Endothelial cell of umbilical vein (primary cell): Measurements from ENCODE around the gene PURB. TPM values are rescaled to one million over a fixed set of nuclear protein-coding genes. Genes with fewer than 3 reads are reported as not detected.

Experiments
- BruUV-seq: library from RNA; stranded (reverse); fragments of 400-500 nt; replicated peaks from 2 replicates; lab custom pipeline; 2021; lab: Mats Ljungman, UMichigan
- CTCF ChIA-PET: fragments of 300-600, 350-600 bp; sonication (Branson Sonifier 250); formaldehyde crosslinking; loops from one replicate; lab custom pipeline; 2021; ENCODE audit warnings: antibody characterized with exemption, inconsistent platforms; lab: Charles Lee
- POLR2A ChIA-PET: fragments of 300-600, 350-600 bp; sonication (Branson Sonifier 250); formaldehyde crosslinking; loops from one replicate; lab custom pipeline; 2021; ENCODE audit warnings: antibody characterized with exemption, inconsistent platforms; lab: Charles Lee
- DNase-seq: peaks from one replicate; pipeline ENCODE4 v3.0.0-alpha.2; 2011; ENCODE audit warnings: low read depth, low spot score
- FAIRE-seq: peaks from 2 replicates; lab custom pipeline; 2011; peaks lifted over from hg19 to GRCh38; lab: Jason Lieb, UNC
- H2AFZ ChIP-seq: 2 replicates; pipeline ENCODE4 v1.6.0; 2012; ENCODE audit warnings: low read depth, low read length, control low read depth, inconsistent platforms
- H3K27ac ChIP-seq: 2 replicates; pipeline ENCODE4 v1.5.1; 2011; ENCODE audit warnings: low read depth, mild to moderate bottlenecking, control low read depth, low read length, moderate library complexity; ENCODE audit not compliant: insufficient read depth
- H3K27me3 ChIP-seq, 2 experiments: 2 replicates each; pipeline versions ENCODE4 v1.6.0 to v1.6.1; 2011; ENCODE audit warnings: low read length in 2 of 2, mixed read lengths in 1 of 2; ENCODE audit not compliant: control insufficient read depth in 2 of 2, insufficient read depth in 2 of 2
- H3K36me3 ChIP-seq, 2 experiments: 2 replicates in 1 of 2; 3 replicates in 1 of 2; pipeline ENCODE4 v1.5.1; 2011; ENCODE audit warnings: low read length in 2 of 2, mild to moderate bottlenecking in 1 of 2, moderate library complexity in 1 of 2; ENCODE audit not compliant: control insufficient read depth in 2 of 2, insufficient read depth in 2 of 2; ENCODE audit errors: extremely low read depth in 1 of 2
- H3K4me1 ChIP-seq: 3 replicates; pipeline ENCODE4 v1.5.1; 2011; ENCODE audit warnings: mild to moderate bottlenecking, low read length; ENCODE audit not compliant: control insufficient read depth, insufficient read depth; ENCODE audit errors: extremely low read depth
- H3K4me2 ChIP-seq: 2 replicates; pipeline ENCODE4 v1.6.1; 2011; ENCODE audit warnings: low read length, control low read depth, mixed read lengths; ENCODE audit not compliant: insufficient read depth
- H3K4me3 ChIP-seq, 3 experiments: fragments of 200-600 bp in 1 of 3; sonication (generic), shearing (Covaris generic) in 1 of 3; replicated peaks in 1 of 3; 2 replicates each; pipeline ENCODE4 v1.5.1; 2011 to 2016; ENCODE audit warnings: control low read depth in 3 of 3, low read length in 3 of 3, mild to moderate bottlenecking in 2 of 3, inconsistent platforms in 1 of 3, low read depth in 1 of 3, moderate library complexity in 1 of 3; ENCODE audit not compliant: insufficient read depth in 1 of 3
- H3K79me2 ChIP-seq: 2 replicates; pipeline ENCODE4 v1.6.0; 2012; ENCODE audit warnings: low read length, inconsistent platforms; ENCODE audit not compliant: control insufficient read depth, insufficient read depth
- H3K9ac ChIP-seq: replicated peaks from 2 replicates; pipeline ENCODE3; 2011; ENCODE audit warnings: low read length, control low read depth; ENCODE audit not compliant: insufficient read depth; ENCODE audit errors: extremely low read depth
- H3K9me1 ChIP-seq: replicated peaks from 3 replicates; pipeline ENCODE4 v1.6.0; 2011; ENCODE audit warnings: mild to moderate bottlenecking, low read length; ENCODE audit not compliant: control insufficient read depth, insufficient read depth; ENCODE audit errors: extremely low read depth
- H3K9me3 ChIP-seq: replicated peaks from 2 replicates; pipeline ENCODE4 v1.5.1; 2012; ENCODE audit warnings: low read length, inconsistent platforms; ENCODE audit not compliant: control insufficient read depth, insufficient read depth
- H4K20me1 ChIP-seq: replicated peaks from 2 replicates; pipeline ENCODE3; 2011; ENCODE audit warnings: mild to moderate bottlenecking, low read length; ENCODE audit not compliant: control insufficient read depth, insufficient read depth; ENCODE audit errors: extremely low read depth
- CTCF ChIP-seq, 2 donors: IDR thresholded peaks; 1 replicate in 1 of 2; 2 replicates in 1 of 2; pipeline ENCODE4 v1.5.1; 2011; ENCODE audit warnings: low read length in 2 of 2, mild to moderate bottlenecking in 2 of 2, moderate library complexity in 2 of 2, control low read depth in 1 of 2, inconsistent platforms in 1 of 2, low read depth in 1 of 2; ENCODE audit not compliant: insufficient read depth in 1 of 2; ENCODE audit errors: extremely low read depth in 1 of 2
- EZH2 ChIP-seq: IDR thresholded peaks from 2 replicates; pipeline ENCODE4 v1.6.1; 2012; ENCODE audit warnings: borderline replicate concordance, low read depth, mild to moderate bottlenecking, moderate library complexity, low read length, inconsistent platforms; ENCODE audit not compliant: severe bottlenecking
- FOS ChIP-seq: IDR thresholded peaks from 2 replicates; pipeline ENCODE4 v1.6.1; 2011; ENCODE audit warnings: mild to moderate bottlenecking, low read length, moderate library complexity, borderline replicate concordance; ENCODE audit not compliant: insufficient read depth
- GATA2 ChIP-seq: IDR thresholded peaks from 2 replicates; pipeline ENCODE4 v1.7.0; 2011; ENCODE audit warnings: low read depth, mild to moderate bottlenecking, moderate library complexity, mixed read lengths, low read length; ENCODE audit not compliant: insufficient read length, insufficient read depth
- JUN ChIP-seq: IDR thresholded peaks from 2 replicates; pipeline ENCODE4 v1.6.1; 2011; ENCODE audit warnings: borderline replicate concordance, low read depth; ENCODE audit not compliant: insufficient read length, insufficient read depth
- MAX ChIP-seq: IDR thresholded peaks from 2 replicates; pipeline ENCODE4 v1.6.1; 2011; ENCODE audit not compliant: insufficient read depth, insufficient read length
- MYC ChIP-seq: IDR thresholded peaks from one replicate; pipeline ENCODE4 v1.6.1; 2011; ENCODE audit warnings: mild to moderate bottlenecking, low read depth, low read length
- POLR2A ChIP-seq: IDR thresholded peaks from 2 replicates; pipeline ENCODE4 v1.6.1; 2012; ENCODE audit warnings: low read depth, mild to moderate bottlenecking, control low read depth, low read length
- POLR2AphosphoS5 ChIP-seq: IDR thresholded peaks from 2 replicates; pipeline ENCODE4 v1.6.1; 2012; ENCODE audit warnings: low read depth, mild to moderate bottlenecking, control low read depth, low read length, moderate library complexity; ENCODE audit not compliant: insufficient read depth
- dilution Hi-C: fragments of 300-500 bp; cut with MboI; formaldehyde crosslinking; loops from one replicate; pipeline ENCODE4 v1.15.0; 2019; ENCODE audit warnings: low sequenced_read_pairs; ENCODE audit not compliant: extremely low pct_ligation_motif_present
- intact Hi-C: fragments of 100-400 bp; cut with micrococcal nuclease; formaldehyde crosslinking; loops from one replicate; pipeline ENCODE4 v1.10.0; 2022
- polyA plus RNA-seq, 4 experiments: library from polyadenylated mRNA; depleted of rRNA in 3 of 4; stranded (reverse) in 3 of 4; unstranded in 1 of 4; fragments of >200 nt; gene quantifications; 2 replicates each; pipeline versions ENCODE4 v1.2.1 to v1.2.3, GENCODE V29; 2011 to 2012; ENCODE audit warnings: missing spikeins in 1 of 4
- total RNA-seq: library from RNA; stranded (reverse); gene quantifications from 2 replicates; pipeline ENCODE4 v1.2.3, GENCODE V29; 2021

The PURB gene
- total and polyA plus RNA-seq, 2 donors (not counting 3 experiments of a cell fraction or from before 2014, with no cell fraction given) = 2.7 to 25.5 TPM

GRCh38 chr7:44887293-44887692 lies 2.0 kb upstream of the PURB start:
- ChIA-PET POLR2A (interaction anchor here (0.7 kb wide), 3 partner anchors 20 to 476 kb away, joined by 3 to 5 read pairs (median 3); no protein-coding TSS in a partner anchor), CTCF (no interaction called here)
- Histone ChIP-seq H3K9ac (no peak overlapping the region), H3K27ac (no peak overlapping the region), H3K27me3 (no peaks in the 10 kb centered on the region), H3K4me1 (peaks cover 25% of the 10 kb centered on the region), H4K20me1 (no peaks in the 10 kb centered on the region), H3K4me3 (no peak overlapping the region), H3K36me3 (no peaks in the 10 kb centered on the region), H3K9me3 (no peaks in the 10 kb centered on the region), H3K79me2 (peaks cover 28% of the 10 kb centered on the region), H2AFZ (no peak overlapping the region), H3K4me2 (no peak overlapping the region), H3K9me1 (no peaks in the 10 kb centered on the region)
- intact Hi-C loops (no loop called here), dilution Hi-C loops (no loop called here)
- FAIRE-seq = no peak
- DNase-seq = no peak
- BruUV-seq = no TSS peak
- TF ChIP-seq MYC (no peak), FOS (no peak), POLR2A (no peak), EZH2 (no peak), CTCF (IDR thresholded peaks at IDR 0.05; ENCODE audit: extremely low read depth in 1 of 2, insufficient read depth in 1 of 2, low read depth in 1 of 2, low read length in 2 of 2) (no peak), JUN (no peak), GATA2 (no peak), POLR2AphosphoS5 (no peak), MAX (no peak)
